WTC11 (cell line): ENCODE data around the gene TTC33.

Source experiments
- CTCF ChIP-seq: fragments of 200-600 bp; IDR thresholded peaks from 2 replicates; pipeline ENCODE4 v1.8.0; 2022; ENCODE audit warnings: antibody characterized with exemption
- FOXP1 ChIP-seq: sonication (generic); formaldehyde crosslinking; IDR thresholded peaks from 2 replicates; pipeline ENCODE4 v1.8.0; 2022; ENCODE audit warnings: missing genetic modification reagents, mild to moderate bottlenecking, moderate library complexity, borderline replicate concordance
- MAX ChIP-seq: sonication (generic); formaldehyde crosslinking; IDR thresholded peaks from 2 replicates; pipeline ENCODE4 v1.8.0; 2022; ENCODE audit warnings: mild to moderate bottlenecking, missing genetic modification reagents

- TF ChIP-seq CTCF (no peak), FOXP1 (CRISPR knock-in tag) (no peak), MAX (no peak)
Measured at GRCh38 chr5:40628407-40628806, 127.4 kb downstream of the TTC33 start.
